ENCODE measurements around the gene CD1C.

The CD1C gene

GRCh38 chr1:158259117-158259516 lies 30.6 kb upstream of the CD1C start:
- TF ChIP-seq CTCF (IDR thresholded peaks at IDR 0.05), result no peak

GRCh38 chr1:158272681-158273080 lies 17.0 kb upstream of the CD1C start:
- no peak for TF ChIP-seq CTCF (IDR thresholded peaks at IDR 0.05)

GRCh38 chr1:158274797-158275196 lies 14.9 kb upstream of the CD1C start:
- no peak for TF ChIP-seq CTCF (IDR thresholded peaks at IDR 0.05)

- TF ChIP-seq CTCF (IDR thresholded peaks at IDR 0.05), result no peak
These were observed 5.8 kb upstream of the CD1C start for GRCh38 chr1:158283965-158284364.

GRCh38 chr1:158285756-158286241 lies 3.9 kb upstream of the CD1C start:
- TF ChIP-seq CTCF (IDR thresholded peaks at IDR 0.05), result no peak

GRCh38 chr1:158286487-158286886 lies 3.2 kb upstream of the CD1C start:
- no peak for TF ChIP-seq CTCF (IDR thresholded peaks at IDR 0.05)

GRCh38 chr1:158286941-158287346 lies 2.8 kb upstream of the CD1C start:
- no peak for TF ChIP-seq CTCF (IDR thresholded peaks at IDR 0.05)

GRCh38 chr1:158290321-158290844 lies 660 bp downstream of the CD1C start:
- TF ChIP-seq CTCF (IDR thresholded peaks at IDR 0.05), result no peak
